ENCODE results near the gene ACTMAP. TPM values are rescaled to one million over a fixed set of nuclear protein-coding genes. Genes with fewer than 3 reads are reported as not detected.

Gene ACTMAP
- total and polyA plus RNA-seq, 9 of the 15 experiments (the other 6 are each of a cell fraction or from before 2014, with no cell fraction given): 1.7 to 16.6 (median 4.9) TPM

DNA sequence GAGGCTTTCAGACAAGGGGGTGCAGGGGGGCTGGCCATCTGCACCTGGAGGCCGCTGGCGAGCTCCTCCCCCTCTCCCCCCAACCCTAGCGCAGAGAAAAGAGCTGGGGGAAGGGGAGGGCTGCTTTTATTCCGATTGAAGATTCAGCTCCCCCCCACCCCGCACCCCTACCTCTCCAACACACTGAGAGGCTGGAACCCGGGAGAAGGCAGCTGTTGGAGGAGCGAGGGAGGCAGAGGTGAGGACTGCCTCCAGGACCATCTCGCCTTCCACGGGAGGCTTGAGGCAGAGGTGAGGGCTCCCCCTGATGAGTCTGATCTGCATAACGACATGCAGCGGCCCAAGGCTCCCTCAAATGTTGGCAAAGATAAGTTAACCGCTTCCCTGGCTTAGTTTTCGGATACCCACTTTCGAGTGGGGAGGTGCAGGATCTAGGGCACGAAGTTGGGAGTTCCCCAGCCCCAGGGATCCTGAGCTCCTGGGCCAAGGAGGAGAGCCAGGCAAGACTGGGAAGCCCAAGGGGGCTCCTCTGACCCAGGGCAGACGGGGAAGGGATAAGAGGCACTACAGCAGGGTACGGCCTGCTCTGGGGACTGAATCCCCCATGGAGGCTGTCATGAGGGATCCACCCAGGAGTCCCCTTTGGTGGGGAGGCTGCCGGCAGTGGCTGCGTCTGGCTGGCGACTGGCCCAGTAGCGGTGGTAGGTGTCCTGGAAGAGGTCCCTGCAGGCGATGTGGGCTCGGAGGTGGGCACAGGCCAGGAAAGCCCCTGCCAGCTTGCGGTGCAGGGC lies 58.7 kb downstream of the ACTMAP start (continued):
- TF ChIP-seq POLR2G (IDR thresholded peaks at IDR 0.05; ENCODE audit: low read depth, low read length) (peak; percentile 61; the same call in 1 of the 2 replicates), CBFA2T2 (conservative IDR thresholded peaks at IDR 0.05) (no peak), HDAC1 (IDR thresholded peaks at IDR 0.05) (no peak), GATAD2A (IDR thresholded peaks at IDR 0.05) (no peak), IRF2 (CRISPR knock-in tag; IDR thresholded peaks at IDR 0.05) (no peak), NR3C1 (CRISPR knock-in tag; IDR thresholded peaks at IDR 0.05) (0 out of 2 replicates have a peak, but pooled peaks have one; percentile 11), ZNF592 (IDR thresholded peaks at IDR 0.05) (peak; percentile 76), RBM22 (IDR thresholded peaks at IDR 0.05; ENCODE audit: low read depth, low read length, poor library complexity, severe bottlenecking) (no peak), ZFX (CRISPR knock-in tag; IDR thresholded peaks at IDR 0.05) (no peak; the same call in 1 of the 2 replicates)
- TF ChIP-seq, protein P1, sequence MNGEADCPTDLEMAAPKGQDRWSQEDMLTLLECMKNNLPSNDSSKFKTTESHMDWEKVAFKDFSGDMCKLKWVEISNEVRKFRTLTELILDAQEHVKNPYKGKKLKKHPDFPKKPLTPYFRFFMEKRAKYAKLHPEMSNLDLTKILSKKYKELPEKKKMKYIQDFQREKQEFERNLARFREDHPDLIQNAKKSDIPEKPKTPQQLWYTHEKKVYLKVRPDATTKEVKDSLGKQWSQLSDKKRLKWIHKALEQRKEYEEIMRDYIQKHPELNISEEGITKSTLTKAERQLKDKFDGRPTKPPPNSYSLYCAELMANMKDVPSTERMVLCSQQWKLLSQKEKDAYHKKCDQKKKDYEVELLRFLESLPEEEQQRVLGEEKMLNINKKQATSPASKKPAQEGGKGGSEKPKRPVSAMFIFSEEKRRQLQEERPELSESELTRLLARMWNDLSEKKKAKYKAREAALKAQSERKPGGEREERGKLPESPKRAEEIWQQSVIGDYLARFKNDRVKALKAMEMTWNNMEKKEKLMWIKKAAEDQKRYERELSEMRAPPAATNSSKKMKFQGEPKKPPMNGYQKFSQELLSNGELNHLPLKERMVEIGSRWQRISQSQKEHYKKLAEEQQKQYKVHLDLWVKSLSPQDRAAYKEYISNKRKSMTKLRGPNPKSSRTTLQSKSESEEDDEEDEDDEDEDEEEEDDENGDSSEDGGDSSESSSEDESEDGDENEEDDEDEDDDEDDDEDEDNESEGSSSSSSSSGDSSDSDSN (IDR thresholded peaks at IDR 0.05; ENCODE audit: borderline replicate concordance in 1 of 2, low read depth in 2 of 2, low read length in 2 of 2): no peak
- TF ChIP-seq, protein P2, sequence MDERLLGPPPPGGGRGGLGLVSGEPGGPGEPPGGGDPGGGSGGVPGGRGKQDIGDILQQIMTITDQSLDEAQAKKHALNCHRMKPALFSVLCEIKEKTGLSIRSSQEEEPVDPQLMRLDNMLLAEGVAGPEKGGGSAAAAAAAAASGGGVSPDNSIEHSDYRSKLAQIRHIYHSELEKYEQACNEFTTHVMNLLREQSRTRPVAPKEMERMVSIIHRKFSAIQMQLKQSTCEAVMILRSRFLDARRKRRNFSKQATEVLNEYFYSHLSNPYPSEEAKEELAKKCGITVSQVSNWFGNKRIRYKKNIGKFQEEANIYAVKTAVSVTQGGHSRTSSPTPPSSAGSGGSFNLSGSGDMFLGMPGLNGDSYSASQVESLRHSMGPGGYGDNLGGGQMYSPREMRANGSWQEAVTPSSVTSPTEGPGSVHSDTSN (CRISPR knock-in tag; IDR thresholded peaks at IDR 0.05; ENCODE audit: low read depth): no peak
- TF ChIP-seq, protein P2 (tag; conservative IDR thresholded peaks at IDR 0.05; ENCODE audit: low read depth): no peak
- TF ChIP-seq, protein P3, sequence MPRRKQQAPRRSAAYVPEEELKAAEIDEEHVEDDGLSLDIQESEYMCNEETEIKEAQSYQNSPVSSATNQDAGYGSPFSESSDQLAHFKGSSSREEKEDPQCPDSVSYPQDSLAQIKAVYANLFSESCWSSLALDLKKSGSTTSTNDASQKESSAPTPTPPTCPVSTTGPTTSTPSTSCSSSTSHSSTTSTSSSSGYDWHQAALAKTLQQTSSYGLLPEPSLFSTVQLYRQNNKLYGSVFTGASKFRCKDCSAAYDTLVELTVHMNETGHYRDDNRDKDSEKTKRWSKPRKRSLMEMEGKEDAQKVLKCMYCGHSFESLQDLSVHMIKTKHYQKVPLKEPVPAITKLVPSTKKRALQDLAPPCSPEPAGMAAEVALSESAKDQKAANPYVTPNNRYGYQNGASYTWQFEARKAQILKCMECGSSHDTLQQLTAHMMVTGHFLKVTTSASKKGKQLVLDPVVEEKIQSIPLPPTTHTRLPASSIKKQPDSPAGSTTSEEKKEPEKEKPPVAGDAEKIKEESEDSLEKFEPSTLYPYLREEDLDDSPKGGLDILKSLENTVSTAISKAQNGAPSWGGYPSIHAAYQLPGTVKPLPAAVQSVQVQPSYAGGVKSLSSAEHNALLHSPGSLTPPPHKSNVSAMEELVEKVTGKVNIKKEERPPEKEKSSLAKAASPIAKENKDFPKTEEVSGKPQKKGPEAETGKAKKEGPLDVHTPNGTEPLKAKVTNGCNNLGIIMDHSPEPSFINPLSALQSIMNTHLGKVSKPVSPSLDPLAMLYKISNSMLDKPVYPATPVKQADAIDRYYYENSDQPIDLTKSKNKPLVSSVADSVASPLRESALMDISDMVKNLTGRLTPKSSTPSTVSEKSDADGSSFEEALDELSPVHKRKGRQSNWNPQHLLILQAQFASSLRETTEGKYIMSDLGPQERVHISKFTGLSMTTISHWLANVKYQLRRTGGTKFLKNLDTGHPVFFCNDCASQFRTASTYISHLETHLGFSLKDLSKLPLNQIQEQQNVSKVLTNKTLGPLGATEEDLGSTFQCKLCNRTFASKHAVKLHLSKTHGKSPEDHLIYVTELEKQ (CRISPR knock-in tag; IDR thresholded peaks at IDR 0.05): no peak

Data from K562 (cell line).